ENCODE measurements around the gene TGM5.
"Not testable (repeated sequence)": the region's sequence is repeated elsewhere in the genome, so short reads cannot be mapped to it uniquely, and the experiment has no call there.

The TGM5 gene

DNA sequence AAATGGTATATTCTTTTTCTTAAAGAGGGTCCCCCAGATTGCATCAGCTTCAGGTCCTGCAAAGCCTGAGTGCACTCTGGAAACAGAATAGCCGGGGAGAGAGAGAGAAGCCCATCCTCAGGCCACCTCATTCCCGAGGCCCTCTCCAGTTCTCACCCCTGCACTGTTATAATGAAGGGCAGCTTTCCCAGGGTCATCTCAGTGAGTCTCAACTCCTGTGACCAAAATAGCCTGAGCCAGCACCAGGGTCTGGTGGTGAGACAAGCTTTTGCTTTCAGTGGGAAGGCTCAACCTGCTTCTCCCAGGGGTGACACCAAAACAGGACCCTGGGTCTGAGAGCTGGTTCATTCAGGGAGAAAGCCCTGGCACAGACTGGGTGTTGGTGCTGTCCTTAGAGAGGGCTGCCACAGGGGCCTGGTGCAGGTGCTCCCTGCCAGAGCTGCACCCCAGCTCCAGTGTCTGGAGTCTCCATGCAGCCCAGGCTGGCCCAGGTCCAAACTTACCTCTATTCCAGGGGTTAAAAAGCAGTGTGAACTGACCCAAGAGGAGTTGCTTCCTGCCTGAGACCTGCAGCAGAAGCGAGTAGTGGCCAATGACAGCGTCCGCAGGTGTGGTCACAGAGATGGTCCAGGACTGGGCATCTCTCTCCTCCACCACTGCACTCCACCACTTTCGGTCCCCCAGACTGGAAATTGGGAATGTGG, 52.0 kb downstream of the TGM5 start:
- no peak for DNase-seq

DNA sequence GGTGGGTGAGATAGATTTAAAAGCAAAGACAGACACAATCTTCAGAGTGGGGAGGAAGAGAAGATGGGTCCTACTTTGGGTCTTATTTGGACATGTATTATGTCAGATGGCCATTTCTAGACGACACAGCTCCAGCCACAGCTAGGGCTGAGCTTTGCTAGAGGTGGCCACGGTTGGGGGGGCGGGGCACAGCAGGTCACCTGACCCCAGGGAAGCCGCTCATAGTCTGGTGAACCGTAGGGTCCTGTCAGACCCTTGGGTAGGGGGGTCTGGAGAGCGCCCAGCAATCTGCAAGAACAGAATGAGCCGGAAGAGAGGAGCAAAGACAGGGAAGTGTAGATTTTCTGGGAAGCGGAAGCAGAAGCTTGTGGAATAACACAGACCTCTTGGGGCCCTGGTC, 52.6 kb downstream of the TGM5 start:
- no peak for DNase-seq

DNA sequence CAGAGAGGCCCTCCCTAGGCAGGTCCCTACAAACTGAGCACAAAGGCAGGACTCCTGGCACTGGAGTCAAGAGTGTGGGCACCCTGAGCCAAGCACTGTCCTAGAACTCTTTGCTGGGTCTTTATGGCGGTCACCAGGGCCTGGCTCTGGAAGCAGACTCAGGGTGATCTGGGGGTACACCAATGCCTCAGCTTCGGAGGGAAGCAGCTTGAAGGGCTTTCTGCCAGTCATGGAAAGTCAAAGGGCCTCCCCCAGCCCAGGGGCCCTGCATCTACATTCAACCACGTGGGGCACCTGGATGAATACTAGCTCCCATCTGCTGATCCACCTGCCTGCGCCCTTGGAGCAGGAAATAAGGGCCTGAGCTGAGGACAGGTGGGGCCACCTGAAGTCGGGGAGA, 53.3 kb downstream of the TGM5 start:
- no peak for DNase-seq

DNA sequence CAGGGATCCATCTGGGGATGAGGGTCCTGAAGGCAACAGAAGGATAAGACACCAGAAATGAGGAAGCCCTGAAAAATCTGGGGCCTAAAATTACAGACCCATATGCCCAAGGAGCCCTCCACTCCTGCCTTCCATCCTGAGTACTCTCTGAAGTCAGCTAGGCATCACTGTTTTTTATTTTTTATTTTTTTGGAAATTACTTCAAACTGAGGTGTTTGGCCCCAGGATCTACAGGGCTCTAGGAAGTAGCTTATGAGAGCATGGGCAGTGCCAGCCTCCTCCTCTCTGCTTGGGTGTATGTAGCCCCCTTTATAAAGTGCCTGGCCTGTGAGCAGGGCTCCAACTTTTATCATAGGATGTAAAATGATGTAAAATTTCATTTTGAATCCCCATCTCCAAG, 53.8 kb downstream of the TGM5 start:
- DNase-seq = no peak

DNA sequence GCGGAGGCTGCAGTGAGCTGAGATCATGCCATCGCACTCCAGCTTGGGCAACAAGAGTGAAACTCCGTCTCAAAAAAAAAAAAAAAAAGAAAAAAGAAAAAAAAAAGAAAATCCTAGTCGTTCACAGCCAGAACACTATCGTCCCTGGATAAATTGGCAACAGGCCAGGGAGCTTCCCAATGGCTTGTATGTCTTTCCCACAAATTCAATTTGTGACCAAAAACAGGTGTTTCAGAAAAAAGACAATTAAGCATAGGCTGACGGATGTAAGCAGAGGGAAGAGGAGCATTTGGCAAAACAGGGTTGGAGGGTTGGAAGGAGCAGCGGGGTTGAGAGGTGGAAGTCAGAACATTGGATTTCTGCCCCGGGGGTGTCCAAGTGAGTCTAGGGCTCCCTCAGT, 54.4 kb downstream of the TGM5 start:
- DNase-seq = no peak

DNA sequence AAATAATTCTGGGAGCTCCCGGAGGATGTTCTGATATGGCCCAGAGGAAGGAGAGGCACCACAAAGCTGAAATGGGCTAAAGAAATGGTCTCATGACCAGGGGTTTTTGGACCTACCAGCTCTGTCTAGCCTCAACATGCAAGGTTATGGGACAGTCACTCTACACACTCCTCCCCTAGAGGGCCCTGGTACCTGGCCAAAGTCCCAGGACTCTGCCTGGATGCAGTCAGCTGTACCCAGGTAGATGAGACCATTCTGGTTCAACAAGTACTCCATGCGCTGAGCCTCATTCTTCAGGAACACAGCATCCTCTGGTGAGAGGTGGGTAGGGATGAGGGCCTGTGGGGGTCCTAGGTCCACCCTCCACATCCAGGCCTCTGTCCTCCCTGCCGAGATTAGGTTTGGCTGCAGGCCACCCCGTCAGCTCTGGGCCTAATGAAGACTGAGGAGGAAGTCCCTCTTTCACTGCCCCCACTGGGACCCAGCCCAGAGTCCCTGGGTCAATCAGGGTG, 55.4 kb downstream of the TGM5 start:
- DNase-seq = no peak

DNA sequence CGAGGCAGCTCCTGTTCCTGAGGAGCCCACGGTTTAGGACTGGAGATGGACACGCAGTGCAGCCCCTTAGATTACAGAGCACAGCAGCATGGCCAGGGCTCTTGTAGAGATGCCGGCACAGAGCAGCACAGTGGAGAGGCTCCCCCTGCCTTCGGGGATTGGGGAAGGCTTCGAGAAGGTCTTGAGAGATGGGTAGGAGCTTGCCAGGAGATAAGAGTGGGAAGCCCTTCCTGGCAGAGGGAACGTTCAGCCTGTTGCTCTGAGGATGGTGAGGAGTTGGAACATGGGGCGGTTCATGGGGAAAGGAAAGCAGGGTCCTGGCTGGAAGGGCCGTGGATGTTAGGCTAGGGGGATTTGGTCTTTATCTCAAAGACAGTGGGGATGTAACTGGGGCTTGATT, 55.9 kb downstream of the TGM5 start:
- no peak for DNase-seq

DNA sequence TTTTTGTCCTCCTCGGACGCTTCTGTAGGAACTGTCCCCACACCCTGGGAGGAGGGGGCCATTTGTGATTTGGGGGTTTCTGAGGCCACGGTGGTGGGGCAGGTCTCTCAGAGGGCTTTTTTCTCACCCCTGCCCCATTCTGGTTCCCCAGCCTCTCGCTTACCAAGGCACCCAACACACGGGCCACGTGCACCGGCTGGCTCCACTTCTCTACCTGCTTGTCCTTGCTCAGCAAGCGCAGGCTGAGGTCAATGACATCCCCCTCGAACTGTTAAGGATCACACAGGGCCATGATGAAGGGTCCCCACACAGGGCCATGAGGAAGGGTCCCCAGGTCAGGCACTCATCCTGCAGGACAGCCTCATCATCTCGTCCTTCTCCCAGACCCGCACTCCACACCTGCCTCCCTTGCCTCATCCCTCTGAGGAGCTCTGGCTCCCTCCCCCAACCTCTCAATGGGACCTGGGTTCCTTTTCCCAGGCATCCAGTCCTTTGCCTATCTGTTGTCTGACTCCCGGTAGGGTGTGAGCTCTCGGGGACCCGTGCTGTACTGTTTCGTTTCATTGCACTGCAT, 56.5 kb downstream of the TGM5 start:
- no peak for DNase-seq

DNA sequence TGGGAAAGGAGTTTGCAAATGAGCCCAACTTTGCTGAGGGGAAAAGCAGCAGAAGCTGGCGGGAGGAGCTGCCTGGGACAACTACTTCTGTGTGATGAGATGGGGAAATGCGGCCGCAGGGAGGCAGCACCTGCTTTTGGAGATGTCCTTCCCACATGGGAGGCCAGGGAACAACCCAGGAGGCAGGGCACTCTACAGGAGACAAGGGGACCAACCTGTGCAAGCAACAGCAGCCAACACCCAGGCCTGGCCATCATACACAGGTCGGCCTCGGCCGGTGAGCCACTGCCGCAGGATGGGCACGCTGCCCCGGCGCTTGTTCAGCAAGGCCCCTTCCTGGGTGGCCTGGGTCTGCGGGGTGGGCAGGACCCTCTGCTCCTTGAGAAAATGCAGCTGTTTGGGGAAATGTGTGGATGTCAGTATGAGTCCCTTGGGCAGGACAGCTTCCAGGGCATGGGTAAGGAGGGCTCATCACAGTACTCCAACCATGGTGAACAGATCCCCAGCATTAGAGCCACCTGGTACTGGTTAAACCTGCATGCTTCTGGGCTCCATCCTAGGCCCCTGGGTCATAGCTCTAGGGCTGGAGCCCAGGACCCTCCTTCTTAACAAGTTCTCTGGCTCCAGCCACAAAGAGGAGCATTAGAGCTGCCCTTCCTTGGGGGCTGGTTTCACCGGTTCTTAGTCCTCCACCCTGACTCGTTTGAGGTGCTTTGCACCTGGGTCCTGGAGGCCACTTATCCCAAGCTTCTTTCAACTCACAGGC, 57.5 kb downstream of the TGM5 start:
- DNase-seq = no peak

DNA sequence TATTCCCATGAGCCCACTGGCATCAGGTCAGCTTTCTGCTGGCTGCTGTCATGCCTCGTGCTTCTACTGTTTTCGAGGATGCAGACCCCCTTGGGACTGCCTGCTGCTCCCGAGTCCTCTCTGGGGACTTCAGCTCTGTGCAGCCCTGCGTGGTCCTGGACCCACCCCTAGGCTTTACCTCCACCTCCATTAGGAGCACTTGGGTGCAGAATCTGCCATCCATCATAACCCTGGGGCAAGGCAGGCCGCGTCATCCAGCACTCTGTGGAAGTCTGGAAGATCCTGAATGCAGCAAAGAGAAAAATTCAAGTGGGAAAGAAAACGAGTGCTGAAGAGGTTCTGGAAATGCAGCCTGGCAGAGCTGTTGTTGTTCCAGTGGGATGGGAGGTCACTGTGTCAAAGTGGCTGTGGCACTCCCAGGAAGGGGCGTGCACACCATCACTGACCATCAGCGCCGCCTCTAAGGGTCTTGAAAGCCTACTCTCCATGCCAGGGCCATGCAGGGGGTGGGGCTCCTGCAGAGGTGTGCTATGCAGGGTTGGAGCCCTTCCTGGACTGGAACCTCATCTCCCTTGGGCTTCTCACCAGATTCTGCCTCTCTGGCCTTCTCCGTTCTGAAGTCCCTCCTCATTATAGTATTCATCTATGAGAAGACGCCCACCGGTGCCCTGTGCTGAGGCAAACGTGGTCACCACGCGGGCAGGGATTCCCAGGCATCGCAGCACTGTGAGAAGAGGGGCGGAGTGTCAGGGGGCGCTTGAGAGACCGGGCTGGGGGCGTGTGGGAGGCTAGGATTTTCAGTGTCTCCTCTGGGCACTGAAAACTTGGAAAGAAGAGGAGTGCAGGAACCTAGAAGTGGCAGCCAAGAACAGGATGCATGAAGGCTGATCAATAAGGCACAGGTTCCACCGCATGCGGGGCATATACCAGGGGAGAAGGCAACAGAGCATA, 58.4 kb downstream of the TGM5 start:
- no peak for DNase-seq

DNA sequence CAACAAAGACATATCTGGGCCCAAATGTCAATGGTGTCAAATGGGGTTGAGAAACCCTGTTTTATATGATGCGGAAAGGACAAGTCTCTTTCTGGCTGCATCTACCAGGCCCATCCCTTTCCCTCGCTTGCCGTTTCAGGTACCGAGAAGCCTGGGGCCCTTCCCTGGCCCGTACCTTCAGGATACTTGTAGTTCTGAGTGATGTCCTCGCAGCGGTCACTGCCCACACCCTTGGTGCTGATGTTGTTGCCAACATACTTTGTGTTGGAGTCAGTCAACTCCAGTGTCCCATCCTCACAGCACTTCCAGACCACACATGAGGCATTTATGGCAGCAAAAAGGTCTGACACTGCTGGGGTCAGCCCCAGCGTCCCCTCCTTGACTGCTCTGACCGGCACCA, 59.7 kb downstream of the TGM5 start:
- DNase-seq = no peak

DNA sequence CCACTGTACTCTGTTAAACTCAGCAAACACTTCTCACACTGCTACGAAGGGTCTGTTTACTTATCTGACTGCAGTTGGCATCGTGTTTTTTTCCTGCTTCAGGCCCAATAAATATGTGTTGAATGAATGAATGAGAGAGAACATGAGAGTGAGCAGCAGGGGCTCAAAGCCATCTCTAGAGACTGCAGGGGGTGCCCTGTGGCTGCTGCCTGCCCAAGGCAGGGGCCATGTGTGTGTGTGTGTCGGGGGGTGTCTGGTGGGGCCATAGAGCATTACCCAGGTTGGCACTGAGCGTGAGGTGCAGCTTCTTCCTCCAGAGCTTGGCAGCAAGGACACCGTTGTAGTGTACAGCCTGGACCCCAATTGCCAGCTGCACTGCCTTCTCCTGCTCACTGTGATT, 60.7 kb downstream of the TGM5 start:
- DNase-seq = no peak

DNA sequence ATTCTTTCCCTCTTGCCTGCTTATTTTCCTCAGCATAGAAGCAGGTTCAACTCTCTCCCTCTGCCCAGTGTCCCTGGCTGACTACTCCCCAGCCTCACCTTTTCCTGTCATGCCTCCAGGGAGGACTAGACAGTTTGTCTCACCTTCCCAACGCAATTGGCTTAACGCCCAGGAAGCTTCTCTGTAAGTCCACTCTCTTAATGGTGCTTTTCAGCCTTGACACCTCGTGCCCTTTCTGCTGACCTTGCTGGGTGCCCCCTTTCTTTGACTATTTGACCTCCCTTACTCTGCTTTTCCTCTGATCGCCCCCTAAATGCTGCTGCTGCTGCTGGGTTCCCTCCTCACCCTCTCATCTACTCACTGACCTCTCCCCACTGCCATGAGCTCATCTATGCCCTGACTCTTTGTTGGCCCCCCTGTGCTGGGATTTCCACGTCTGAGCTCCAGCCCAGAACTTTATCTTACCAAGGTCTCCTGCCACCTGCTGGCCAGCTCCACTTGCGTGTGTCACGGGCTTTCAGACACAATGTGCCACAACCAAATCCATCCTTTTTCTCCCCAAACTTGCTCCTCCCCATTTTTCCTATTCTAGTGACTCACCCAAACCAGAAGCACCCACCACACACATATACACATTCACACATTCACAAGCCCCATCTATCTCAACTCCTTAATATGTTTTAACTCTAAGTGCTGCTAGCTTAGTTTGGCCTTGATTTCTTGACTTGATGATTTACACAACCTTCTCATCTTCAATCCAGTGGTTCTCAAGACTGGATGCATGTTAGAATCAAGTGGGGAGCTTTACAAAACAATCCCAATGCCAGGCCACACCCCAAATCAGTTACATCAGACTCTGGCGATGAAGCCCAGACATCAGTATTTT, 62.5 kb downstream of the TGM5 start:
- peak; percentile 28 for DNase-seq

DNA sequence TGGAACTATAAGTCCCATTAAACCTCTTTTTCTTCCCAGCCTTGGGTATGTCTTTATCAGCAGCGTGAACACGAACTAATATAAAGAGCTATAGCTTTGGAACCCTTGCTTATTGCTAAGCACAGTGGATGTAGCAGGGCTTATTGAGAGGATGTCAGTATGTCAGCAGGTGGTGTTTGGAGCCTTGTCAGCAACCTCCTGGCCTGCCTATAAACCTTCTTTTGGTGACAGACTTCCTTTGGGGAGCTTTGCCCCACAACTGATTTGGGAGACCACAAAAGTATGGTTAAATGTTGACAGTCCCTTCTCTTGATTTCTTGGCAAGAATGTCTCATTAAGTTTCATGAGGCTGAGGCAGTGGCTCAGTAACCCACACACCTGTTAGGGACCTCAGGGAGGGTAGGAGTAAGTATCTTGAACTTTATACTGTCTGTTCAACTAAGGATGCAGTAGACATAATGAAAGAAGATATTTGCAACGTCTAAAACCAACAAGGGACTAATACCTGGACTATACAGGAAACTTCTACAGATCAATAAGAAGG, 66.7 kb downstream of the TGM5 start:
- DNase-seq = no peak

DNA sequence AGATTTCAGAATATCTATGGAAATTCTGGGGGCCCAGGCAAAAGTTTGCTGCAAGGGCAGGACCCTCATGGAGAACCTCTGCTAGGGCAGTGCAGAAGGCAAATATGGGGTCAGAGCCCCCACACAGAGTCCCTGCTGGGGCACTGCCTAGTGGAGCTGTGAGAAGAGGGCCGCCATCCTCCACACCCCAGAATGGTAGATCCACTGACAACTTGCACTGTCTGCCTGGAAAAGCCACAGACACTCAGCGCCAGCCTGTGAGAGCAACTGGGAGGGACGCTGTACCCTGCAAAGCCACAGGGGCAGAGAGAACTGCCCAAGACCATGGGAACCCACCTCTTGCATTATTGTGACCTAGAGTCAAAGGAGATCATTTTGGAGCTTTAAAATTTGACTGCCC, 67.7 kb downstream of the TGM5 start:
- no peak for DNase-seq

DNA sequence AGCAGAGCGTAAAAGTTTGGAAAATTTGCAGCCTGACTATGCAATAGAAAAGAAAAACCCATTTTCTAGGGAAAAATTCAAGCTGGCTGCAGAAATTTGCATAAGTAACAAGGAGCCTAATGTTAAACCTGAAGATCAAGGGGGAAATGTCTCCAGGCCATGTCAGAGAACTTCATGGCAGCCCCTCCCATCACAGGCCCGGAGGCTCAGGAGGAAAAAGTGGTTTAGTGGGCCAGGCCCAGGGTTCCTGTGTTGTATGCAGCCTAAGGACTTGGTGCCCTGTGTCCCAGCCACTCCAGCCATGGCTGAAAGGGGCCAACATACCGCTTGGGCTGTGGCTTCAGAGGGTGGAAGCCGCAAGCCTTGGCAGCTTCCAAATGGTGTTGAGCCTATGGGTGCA, 68.2 kb downstream of the TGM5 start:
- not testable (repeated sequence) for DNase-seq

DNA sequence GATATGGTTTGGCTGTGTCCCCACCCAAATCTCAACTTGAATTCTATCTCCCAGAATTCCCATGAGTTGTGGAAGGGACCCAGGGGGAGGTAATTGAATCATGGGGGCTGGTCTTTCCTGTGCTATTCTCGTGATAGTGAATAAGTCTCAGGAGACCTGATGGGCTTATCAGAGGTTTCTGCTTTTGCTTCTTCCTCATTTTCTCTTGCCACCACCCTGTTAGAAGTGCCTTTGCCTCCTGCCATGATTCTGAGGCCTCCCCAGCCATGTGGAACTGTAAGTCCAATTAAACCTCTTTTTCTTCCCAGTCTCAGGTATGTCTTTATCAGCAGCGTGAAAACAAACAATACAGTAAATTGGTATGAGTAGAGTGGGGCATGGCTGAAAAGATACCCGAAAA, 69.0 kb downstream of the TGM5 start:
- not testable (repeated sequence) for DNase-seq

DNA sequence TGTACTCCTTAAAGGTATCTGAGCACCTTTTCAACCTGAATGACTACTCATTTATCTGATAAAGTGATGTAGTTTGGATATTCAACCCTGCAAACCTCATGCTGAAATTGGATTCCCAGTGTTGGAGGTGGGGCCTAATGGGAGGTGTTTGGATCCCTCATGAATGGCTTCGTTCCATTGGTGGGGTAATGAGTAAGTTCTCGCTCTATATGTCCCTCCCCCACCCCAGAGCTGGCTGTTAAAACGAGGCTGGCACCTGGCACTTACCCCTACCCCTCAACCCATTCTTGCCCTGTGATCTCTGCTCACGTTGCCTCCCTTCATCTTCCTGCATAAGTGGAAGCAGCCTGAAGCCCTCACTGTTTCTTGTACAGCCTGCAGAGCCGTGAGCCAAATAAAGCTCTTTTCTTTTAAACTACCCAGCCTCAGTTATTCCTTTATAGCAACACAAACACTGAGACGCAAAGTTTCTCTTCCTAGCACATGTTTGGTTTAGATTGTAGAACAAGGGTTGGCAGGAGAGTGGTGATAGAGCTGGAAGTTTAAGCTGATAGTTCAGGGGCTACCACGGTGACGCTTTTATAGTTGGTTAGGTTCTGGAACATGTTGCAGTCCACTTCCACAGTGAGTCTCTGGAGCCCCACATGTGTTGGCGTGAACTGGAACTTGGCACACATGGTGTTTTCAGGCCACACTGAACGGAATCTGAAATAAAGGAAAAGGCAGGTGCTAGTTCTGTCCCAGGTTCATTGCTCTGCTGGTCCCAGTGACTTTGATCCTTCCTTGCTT, 69.8 kb downstream of the TGM5 start:
- no peak for DNase-seq

DNA sequence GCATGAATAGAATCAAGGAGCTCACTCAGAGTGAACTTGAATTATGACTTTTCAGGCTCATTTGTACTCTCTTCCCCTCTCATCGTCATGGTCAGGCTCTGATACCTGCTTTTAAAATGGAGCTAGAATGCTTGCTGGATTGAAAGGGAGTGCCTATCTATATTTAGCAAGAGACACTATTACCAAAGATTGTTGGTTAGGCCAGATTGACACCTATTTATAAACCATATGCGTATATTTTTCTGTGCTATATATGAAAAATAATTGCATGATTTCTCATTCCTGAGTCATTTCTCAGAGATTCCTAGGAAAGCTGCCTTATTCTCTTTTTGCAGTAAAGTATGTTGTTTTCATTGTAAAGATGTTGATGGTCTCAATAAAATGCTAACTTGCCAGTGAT, 71.9 kb downstream of the TGM5 start:
- DNase-seq = no peak

DNA sequence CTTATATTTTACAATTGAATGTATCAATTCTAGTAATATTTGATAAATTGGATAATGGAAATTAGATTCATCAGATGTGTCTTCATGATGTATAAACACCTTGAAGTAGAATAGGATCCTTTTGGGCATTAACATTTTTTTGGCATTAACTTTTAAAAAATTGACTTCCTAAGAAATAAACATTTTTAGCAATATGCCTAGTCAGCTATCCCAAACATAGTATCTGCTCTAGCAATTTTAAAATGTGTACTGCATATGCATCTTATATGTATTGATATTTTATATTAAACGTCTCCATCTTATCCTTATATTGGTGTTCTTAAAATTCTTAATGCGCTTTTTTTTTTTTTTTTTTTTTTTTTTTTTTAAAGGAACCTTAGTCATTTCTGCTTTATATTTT, 73.0 kb downstream of the TGM5 start:
- DNase-seq = no peak

DNA sequence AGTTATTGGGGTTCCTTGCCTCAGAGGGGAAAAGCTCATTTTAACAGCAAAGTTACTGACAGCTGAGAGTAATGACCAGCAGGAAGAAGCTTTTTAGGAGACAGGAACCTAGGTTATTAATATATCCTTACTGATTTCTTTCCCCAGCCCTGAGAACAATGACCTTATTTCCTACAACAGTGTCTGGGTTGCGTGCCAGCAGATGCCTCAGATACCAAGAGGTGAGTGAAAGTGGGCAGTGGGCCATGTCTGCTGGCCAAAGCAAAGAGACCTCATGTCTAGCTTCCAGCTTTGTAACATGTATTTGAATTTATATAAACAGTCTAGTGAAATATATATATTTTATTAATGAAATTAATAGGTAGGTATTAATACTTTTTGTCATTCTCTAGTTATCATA, 76.5 kb downstream of the TGM5 start:
- no peak for DNase-seq
